Cortex of kidney (tissue), 1 donor: ENCODE measurements around the gene CTBP2.
"Not testable (repeated sequence)": the region's sequence is repeated elsewhere in the genome, so short reads cannot be mapped to it uniquely, and the experiment has no call there.

ENCODE experiments used
- DNase-seq: peaks from one replicate; lab custom pipeline; 2025; lab: John Stamatoyannopoulos, UW

Gene CTBP2

GRCh38 chr10:125186431-125187170 lies 26.2 kb upstream of the CTBP2 start:
- no peak for DNase-seq

- DNase-seq, result not testable (repeated sequence)
Observed at GRCh38 chr10:125179107-125179506, 18.7 kb upstream of the CTBP2 start.

GRCh38 chr10:125177641-125178640 lies 17.6 kb upstream of the CTBP2 start:
- no peak for DNase-seq

- no peak for DNase-seq
Observed at GRCh38 chr10:125175807-125176206, 15.4 kb upstream of the CTBP2 start.

- no peak for DNase-seq
Observed at GRCh38 chr10:125174360-125174759, 14.0 kb upstream of the CTBP2 start.

GRCh38 chr10:125172694-125173093 lies 12.3 kb upstream of the CTBP2 start:
- no peak for DNase-seq

GRCh38 chr10:125171402-125172306 lies 11.3 kb upstream of the CTBP2 start:
- DNase-seq, result no peak

DNA sequence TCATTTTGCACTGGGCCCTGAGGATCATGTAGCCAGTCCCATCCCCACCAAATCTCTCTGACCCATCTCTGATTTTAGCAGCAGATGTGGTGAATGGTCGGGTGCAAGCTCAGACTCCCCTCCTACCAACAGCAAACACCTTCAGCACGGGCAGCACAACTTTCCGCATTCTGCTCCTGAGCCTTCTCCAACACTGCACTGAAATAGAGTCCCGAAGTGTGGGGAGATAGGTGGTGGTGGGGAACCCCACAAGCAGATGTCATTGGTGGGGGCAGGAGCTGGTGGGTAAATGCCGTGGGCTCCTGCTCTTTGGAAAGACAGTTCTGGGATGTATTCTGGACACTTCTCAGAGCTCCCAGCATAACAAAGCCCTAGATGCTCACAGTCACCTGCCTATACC lies 9.6 kb upstream of the CTBP2 start:
- DNase-seq, result no peak

GRCh38 chr10:125169279-125169678 lies 8.9 kb upstream of the CTBP2 start:
- DNase-seq, result no peak

GRCh38 chr10:125166658-125167057 lies 6.3 kb upstream of the CTBP2 start:
- DNase-seq, result no peak

- no peak for DNase-seq
Observed at GRCh38 chr10:125165584-125166573, 5.5 kb upstream of the CTBP2 start.

DNA sequence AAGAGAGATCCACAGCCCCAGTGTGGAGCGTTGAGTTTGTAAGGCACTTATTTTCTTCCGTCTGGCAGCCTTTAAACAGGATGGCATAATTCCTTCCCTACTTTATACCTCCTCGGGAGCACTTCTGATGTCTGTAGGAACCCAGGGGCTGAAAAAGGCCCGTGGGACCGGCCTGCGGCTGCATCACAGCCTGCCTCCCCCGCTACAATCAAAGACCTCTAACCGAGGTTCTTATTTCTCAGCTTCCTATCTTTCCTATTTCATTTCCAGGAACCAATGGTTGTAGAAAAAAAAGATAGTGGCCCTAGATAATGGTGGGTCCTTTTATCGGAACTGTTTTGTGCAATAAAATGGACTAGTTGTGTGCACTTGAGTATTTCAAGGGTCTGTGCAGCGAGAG lies 4.1 kb upstream of the CTBP2 start:
- no peak for DNase-seq

DNA sequence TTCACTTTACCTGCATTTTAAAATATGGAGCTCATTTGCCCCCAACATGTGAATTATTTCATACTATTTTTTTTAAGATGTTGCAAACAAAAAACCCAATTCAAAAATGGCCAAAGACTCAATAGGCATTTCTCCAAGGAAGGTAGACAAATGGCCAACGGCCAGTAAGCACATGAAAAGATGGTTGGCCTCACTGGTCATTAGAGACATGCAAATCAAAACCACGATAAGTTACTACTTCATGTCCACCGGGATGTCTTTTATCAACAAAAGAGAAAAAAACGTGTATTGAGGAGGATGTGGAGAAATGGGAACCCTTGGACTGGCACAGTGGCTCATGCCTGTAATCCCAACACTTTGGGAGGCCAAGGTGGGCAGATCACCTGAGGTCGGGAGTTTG lies 3.4 kb upstream of the CTBP2 start:
- DNase-seq, result no peak

DNA sequence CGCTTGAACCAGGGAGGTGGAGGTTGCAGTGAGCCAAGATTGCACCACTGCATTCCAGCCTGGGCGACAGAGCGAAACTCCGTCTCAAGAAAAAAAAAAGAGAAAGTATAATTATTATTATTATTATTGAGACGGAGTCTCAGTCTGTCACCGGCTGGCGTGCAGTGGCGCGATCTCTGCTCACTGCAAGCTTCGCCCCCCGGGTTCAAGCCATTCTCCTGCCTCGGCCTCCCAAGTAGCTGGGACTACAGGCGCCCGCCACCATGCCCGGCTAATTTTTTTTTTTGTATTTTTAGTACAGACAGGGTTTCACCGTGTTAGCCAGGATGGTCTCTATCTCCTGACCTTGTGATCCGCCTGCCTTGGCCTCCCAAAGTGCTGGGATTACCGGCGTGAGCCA lies 2.9 kb upstream of the CTBP2 start:
- DNase-seq, result not testable (repeated sequence)

DNA sequence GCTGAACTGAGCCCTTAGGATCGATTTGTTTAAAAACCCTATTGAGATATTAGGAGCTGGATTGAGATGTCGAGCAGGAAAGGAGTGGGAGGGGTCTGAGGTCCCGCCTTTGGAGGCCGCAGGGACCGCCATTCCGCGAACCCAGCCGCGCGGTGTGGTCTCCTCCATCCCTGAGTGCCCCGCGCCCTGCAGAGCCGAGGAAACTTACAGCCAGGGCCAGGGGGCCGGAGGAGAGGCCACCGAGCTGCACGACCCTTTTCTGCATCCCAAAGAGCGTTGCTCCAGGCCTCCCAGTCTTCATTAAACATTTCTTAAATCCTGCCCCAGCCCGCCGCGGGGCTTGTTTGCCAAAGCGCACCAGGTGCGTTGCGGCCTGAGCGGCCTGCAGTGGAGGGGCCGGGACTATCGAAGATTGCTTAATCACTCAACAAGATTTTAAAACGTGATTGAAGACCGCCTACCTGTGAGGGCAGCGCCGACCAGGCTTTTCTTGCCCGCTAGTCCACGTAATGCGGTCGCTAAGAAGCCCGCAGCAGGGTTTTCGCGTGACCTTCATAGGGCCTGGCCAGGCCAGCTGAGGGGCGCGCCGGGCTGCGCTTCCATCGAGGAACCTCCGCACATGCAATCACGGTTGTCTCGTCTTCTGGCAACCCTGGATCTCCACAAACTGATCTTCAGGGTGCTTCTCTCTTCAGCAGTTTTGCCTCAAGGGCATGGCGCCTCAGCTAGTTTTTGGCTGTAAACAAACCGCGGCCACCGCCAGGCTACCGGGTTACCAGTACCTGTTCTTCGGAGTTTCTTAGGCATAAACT lies 2.0 kb upstream of the CTBP2 start:
- no peak for DNase-seq

DNA sequence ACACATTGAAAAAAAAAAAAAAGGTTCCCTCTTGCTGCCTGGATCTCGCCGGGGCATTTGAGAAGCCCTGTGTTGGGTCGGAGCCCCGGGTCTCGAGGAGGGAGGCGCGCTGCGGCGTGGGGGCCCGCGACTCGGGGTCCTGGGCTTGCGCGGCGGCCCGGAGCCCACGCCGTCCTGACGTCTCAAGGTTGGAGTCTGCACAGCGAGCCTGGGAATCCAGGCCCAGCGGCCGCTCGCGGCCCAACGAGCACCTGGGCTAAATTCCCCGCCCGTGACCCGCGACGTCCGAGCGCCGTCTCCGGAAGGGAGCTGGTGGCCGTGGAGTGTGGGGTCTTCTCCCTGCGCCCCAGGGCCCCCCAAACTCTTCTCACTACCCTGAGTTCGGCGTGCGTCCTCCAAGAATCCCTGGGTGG lies 1.4 kb upstream of the CTBP2 start:
- DNase-seq, result no peak

DNA sequence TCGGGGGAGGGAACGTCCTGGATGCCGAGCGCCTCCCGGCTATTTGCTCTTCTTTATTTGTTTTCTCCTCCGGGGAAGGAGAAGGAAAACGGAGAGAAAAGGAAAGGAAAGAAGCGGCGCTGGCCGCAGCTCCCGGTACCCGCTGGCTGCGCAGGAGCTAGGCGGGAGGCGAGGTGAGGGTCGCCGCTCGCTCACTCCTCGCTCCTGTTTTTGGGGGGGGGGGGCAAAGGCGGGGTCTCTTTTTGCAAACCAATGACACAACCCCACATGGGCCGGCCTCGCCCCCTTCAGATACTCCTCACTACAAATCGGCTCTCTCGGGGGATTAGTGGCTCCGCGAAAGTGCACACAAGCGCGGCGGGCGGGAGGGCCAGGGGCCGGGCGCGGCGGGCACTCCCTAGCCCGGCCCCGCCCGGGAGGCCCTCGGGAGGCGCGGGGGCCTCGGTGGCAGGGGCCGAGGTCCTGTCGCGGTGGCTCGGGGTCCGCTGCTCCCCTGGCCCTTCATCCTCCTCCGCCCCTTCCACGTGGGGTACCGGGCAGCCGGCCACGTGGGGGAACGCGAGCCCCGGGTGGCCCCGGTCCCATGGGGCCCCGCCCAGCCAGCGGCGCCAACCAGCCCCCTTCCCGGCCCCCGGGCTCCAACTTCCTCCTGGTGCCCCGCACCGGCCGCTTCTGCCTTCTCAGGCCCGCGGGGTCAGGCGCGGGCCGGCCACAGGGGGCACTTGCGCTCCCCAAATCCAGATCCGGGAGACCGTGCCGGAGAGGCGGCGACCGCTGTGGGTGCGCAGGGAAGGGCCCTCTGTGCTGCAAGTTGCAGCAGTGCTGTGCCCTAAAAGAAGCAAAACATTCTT lies 718 bp upstream of the CTBP2 start:
- no peak for DNase-seq

- no peak for DNase-seq
Observed at GRCh38 chr10:125159486-125159931, 854 bp downstream of the CTBP2 start.
